ENCODE measurements around the gene FCHSD2. TPM values are rescaled to one million over a fixed set of nuclear protein-coding genes. Genes with fewer than 3 reads are reported as not detected.

Gene FCHSD2
- total RNA-seq, 1 donor from 2014 or later, result 59.0 TPM

DNA sequence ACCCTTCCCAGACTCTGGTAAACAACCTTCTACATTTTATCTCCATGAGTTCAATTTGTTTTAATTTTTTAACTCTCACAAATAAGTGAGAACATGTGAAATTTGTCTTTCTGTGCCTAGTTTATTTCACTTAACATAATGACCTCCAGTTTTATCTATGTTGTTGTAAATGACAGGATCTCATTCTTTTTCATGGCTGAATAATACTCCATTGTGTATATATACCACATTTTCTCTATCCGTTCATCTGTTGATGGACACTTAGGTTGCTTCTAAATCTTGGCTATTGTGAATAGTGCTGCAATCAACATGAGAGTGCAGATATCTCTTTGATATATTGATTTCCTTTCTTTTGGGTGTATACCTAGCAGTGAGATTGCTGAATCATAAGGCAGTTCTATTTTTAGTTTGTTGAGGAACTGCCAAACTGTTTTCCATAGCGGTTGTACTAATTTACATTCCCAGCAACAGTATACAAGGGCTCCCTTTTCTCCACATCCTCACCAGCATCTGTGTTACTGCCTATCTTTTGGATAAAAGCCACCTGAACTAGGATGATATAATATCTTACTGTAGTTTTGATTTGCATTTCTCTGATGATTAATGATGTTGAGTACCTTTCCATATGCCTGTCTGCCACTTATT, 234.0 kb downstream of the FCHSD2 start:
- intact Hi-C loops (cut with DNase I), result no loop called here
- ATAC-seq, result no peak
- TF ChIP-seq, protein P1, sequence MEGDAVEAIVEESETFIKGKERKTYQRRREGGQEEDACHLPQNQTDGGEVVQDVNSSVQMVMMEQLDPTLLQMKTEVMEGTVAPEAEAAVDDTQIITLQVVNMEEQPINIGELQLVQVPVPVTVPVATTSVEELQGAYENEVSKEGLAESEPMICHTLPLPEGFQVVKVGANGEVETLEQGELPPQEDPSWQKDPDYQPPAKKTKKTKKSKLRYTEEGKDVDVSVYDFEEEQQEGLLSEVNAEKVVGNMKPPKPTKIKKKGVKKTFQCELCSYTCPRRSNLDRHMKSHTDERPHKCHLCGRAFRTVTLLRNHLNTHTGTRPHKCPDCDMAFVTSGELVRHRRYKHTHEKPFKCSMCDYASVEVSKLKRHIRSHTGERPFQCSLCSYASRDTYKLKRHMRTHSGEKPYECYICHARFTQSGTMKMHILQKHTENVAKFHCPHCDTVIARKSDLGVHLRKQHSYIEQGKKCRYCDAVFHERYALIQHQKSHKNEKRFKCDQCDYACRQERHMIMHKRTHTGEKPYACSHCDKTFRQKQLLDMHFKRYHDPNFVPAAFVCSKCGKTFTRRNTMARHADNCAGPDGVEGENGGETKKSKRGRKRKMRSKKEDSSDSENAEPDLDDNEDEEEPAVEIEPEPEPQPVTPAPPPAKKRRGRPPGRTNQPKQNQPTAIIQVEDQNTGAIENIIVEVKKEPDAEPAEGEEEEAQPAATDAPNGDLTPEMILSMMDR (IDR thresholded peaks at IDR 0.05), result no peak
- H3K4me1 ChIP-seq, result no peaks in the 10 kb centered on the region
- no peaks in the 10 kb centered on the region for H3K27me3 ChIP-seq (ENCODE audit: low read depth)
- no peak overlapping the region for H3K4me3 ChIP-seq
- peaks cover 7% of the 10 kb centered on the region for H3K9me3 ChIP-seq
- no peak for DNase-seq
- no peaks in the 10 kb centered on the region for H3K36me3 ChIP-seq
- no peak overlapping the region for H3K27ac ChIP-seq

DNA sequence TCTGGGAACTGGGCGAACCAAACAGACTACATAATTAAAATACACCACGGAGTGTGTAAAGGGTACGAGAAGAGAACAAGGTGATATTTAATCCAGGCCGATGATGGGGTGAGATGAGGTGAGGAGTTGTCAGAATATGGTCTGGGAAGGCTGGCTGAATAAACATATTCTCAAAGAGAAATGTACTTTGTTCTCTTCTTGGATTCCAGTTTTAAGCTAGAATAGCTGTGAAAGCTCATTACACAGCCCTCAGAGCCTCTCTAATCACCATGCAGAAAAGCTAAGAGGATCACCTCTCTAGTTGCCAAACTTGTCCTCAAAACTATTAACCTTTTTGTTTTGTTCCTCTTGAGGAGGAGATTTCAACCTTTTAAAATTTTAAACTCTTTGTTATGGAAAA, 238.1 kb downstream of the FCHSD2 start:
- no peak for ATAC-seq
- no peak for DNase-seq
- no peaks in the 10 kb centered on the region for H3K4me1 ChIP-seq
- TF ChIP-seq, protein P1 (IDR thresholded peaks at IDR 0.05), result no peak
- H3K4me3 ChIP-seq, result no peak overlapping the region
- H3K27me3 ChIP-seq (ENCODE audit: low read depth), result no peaks in the 10 kb centered on the region
- H3K9me3 ChIP-seq, result no peaks in the 10 kb centered on the region
- intact Hi-C loops (cut with DNase I), result no loop called here
- peaks cover 18% of the 10 kb centered on the region for H3K36me3 ChIP-seq
- no peak overlapping the region for H3K27ac ChIP-seq

DNA sequence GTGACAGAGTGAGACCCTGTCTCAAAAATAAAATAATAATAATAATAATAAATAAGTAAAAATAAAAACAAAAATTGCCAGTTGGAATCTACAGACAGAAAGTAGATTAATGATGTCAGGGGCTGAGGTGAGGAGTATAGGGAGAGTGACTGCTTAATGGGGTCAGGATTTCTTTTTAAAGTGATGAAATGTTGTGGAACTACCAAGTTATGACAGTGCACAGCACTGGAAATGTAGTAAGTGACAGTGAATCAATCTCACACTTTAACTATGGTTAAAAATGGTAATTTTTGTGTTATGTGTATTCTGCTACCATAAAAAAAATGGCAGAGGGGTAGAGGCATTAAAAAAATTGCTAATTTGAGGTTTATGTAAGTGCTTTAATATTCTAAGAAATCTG, 240.7 kb downstream of the FCHSD2 start:
- TF ChIP-seq, protein P1 (IDR thresholded peaks at IDR 0.05), result no peak
- DNase-seq (no peak), ATAC-seq (no peak)
- Histone ChIP-seq H3K4me3 (no peak overlapping the region), H3K36me3 (peaks cover 25% of the 10 kb centered on the region), H3K4me1 (no peaks in the 10 kb centered on the region), H3K27me3 (ENCODE audit: low read depth) (no peaks in the 10 kb centered on the region), H3K27ac (no peak overlapping the region), H3K9me3 (no peaks in the 10 kb centered on the region)
- intact Hi-C loops (cut with DNase I), result no loop called here

DNA sequence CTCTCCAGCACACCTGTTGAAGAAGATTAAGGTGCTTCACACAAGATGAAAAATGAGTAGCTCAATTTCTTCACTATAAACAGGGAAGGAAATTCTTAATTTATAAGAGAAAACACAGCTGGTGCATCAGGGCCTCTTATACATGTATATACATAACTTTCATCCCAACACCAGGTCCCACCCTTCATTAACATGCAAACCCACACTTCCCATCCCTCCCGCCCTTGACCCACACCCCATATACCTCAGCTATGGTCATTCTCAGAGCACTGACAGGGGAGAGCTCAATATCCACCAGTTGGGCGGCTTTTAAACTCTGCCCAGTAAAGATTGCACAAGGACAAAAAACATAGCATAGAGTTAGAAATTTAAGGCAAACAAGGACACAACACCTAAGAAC, 242.1 kb downstream of the FCHSD2 start:
- Histone ChIP-seq H3K36me3 (peaks cover 25% of the 10 kb centered on the region), H3K4me1 (no peaks in the 10 kb centered on the region), H3K4me3 (no peak overlapping the region), H3K27me3 (ENCODE audit: low read depth) (no peaks in the 10 kb centered on the region), H3K27ac (no peak overlapping the region), H3K9me3 (no peaks in the 10 kb centered on the region)
- intact Hi-C loops (cut with DNase I), result no loop called here
- DNase-seq, result no peak
- ATAC-seq, result no peak
- TF ChIP-seq, protein P1 (IDR thresholded peaks at IDR 0.05), result no peak

DNA sequence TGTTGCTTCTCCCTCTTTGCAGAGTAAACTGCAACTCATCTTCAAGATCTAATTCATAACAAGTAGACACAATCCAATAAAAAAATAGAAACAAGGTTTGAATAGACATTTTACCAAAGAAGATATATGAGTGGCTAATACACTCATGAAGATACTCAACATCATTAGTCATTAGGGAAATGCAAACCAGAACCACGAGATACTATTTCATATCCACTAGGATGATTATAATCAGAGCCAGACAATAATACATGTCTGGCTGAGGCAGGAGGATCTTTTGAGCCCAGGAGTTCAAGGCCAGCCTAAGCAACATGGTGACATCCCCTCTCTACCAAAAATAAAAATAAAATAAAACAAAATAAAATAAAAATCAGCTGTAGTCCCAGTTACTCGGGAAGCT, 242.9 kb downstream of the FCHSD2 start:
- peaks cover 25% of the 10 kb centered on the region for H3K36me3 ChIP-seq
- no peaks in the 10 kb centered on the region for H3K27me3 ChIP-seq (ENCODE audit: low read depth)
- DNase-seq, result no peak
- no peaks in the 10 kb centered on the region for H3K4me1 ChIP-seq
- no peak overlapping the region for H3K4me3 ChIP-seq
- H3K9me3 ChIP-seq, result no peaks in the 10 kb centered on the region
- TF ChIP-seq, protein P1 (IDR thresholded peaks at IDR 0.05), result no peak
- H3K27ac ChIP-seq, result no peak overlapping the region
- intact Hi-C loops (cut with DNase I), result no loop called here
- ATAC-seq, result no peak
